Measurements from ENCODE around the gene OR10G8. TPM values are rescaled to one million over a fixed set of nuclear protein-coding genes. Genes with fewer than 3 reads are reported as not detected.

The OR10G8 gene
- total RNA-seq, 2 donors from 2014 or later: not detected

DNA sequence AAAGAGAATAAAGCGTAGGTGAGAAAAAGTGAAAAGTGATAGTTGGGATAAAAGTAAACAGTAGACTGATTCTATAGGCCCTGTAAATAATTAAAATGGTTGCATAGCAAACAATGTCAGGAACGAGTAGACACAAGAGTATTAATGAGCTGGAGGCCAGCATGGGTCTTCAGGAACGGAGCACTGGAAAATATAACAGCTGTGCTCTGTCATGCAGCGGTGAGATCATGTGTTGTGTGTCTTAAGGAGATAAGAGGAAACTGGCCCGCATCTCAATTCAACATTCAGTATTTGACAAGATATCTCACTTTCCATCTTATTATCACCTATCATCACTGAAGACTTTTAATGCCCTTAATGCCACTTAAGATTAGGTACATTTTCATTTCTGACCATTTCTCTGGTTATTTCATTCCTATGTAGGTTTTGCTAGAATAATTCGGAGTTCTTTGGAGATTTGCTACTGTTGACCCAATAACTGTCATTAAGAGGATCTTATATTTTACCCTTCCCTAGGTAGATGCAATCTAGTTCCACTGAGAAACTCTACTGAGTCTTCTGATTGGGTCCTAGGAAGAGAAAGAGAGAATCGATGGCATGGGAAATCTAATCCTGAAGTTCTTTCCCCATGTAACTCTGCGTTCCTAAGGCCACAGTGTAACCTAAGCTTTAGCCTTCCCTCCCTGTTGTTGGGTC, 53.2 kb downstream of the OR10G8 start:
- Histone ChIP-seq H3K9me3 (no peaks in the 10 kb centered on the region), H3K27ac (no peak overlapping the region), H3K36me3 (no peaks in the 10 kb centered on the region), H3K27me3 (no peaks in the 10 kb centered on the region), H3K4me1 (peaks cover 0 to 8% of the 10 kb centered on the region in 2 donors), H3K4me3 (no peak overlapping the region)
- no peak for DNase-seq (ENCODE audit: low spot score)
- TF ChIP-seq, protein P1, sequence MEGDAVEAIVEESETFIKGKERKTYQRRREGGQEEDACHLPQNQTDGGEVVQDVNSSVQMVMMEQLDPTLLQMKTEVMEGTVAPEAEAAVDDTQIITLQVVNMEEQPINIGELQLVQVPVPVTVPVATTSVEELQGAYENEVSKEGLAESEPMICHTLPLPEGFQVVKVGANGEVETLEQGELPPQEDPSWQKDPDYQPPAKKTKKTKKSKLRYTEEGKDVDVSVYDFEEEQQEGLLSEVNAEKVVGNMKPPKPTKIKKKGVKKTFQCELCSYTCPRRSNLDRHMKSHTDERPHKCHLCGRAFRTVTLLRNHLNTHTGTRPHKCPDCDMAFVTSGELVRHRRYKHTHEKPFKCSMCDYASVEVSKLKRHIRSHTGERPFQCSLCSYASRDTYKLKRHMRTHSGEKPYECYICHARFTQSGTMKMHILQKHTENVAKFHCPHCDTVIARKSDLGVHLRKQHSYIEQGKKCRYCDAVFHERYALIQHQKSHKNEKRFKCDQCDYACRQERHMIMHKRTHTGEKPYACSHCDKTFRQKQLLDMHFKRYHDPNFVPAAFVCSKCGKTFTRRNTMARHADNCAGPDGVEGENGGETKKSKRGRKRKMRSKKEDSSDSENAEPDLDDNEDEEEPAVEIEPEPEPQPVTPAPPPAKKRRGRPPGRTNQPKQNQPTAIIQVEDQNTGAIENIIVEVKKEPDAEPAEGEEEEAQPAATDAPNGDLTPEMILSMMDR (IDR thresholded peaks at IDR 0.05): no peak

Other genes with a start within 250 kb of the OR10G8 start
- not detected for gene OR6M1, start 220.4 kb upstream of the OR10G8 start, total RNA-seq
- gene TMEM225, start 141.1 kb upstream of the OR10G8 start, total RNA-seq: not detected
- gene OR8D4, start 124.6 kb upstream of the OR10G8 start, total RNA-seq: not detected
- gene OR4D5, start 87.2 kb upstream of the OR10G8 start, total RNA-seq: not detected
- gene OR6T1, start 83.0 kb upstream of the OR10G8 start, total RNA-seq: not detected
- gene OR10S1, start 49.0 kb upstream of the OR10G8 start, total RNA-seq: not detected
- not detected for gene OR10G6, start 31.6 kb upstream of the OR10G8 start, total RNA-seq
- gene OR10G4, start 13.8 kb upstream of the OR10G8 start, total RNA-seq: not detected
- gene OR10G9, start 3.8 kb upstream of the OR10G8 start, total RNA-seq: under 1 TPM in 1 of 2 donors, not detected in 1; 0.74 TPM
- not detected for gene OR10G7, start 14.5 kb downstream of the OR10G8 start, total RNA-seq
- gene VWA5A, start 88.7 kb downstream of the OR10G8 start, total RNA-seq: 1 to 10 TPM; 2.6 to 6.9 TPM
- gene OR10D3, start 156.5 kb downstream of the OR10G8 start, total RNA-seq: not detected
- not detected for gene OR8G1, start 214.3 kb downstream of the OR10G8 start, total RNA-seq
- not detected for gene OR8G5, start 229.6 kb downstream of the OR10G8 start, total RNA-seq